Kidney tubule cell (primary cell): ENCODE measurements around the gene HES5.

Experiments used
- DNase-seq: peaks from one replicate; pipeline ENCODE4 v3.0.0-alpha.2; 2018; ENCODE audit warnings: low spot score

HES5 gene

DNA sequence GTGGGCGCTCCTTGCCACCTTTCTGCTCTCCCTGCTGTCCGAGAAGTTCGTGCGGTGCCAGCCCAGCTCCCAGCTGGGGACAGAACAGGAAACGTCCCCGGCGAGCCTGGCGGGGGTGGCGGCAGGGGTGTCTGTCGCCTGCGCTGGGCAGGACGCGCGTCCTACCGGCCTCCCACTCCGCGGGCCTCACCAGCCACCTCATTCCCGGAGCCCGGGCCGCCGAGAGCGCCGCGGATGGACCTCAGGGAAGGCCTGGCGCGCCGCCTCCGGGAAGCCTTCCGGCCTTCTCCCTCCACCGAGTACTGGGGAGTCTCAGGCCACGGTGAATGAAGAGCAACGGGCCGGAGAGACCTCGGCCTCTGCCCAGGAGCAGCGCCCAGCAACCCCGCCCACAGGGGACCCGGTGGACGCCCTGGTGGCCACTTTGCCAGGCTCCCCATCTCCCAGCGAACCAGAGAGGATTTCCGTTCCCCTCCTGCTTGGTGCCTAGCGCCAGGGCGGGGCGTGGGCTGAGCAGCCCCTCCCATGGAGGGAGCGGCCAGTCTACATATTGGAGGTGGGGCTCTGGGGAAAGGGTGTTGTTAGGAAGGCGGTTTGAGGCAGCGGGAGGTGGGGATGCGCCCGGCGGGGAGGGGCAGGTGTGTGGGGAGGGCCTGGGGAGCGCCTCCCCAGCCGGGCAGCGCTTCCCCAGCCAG is 16.6 kb upstream of the HES5 start:
- peak; percentile 95 for DNase-seq

DNA sequence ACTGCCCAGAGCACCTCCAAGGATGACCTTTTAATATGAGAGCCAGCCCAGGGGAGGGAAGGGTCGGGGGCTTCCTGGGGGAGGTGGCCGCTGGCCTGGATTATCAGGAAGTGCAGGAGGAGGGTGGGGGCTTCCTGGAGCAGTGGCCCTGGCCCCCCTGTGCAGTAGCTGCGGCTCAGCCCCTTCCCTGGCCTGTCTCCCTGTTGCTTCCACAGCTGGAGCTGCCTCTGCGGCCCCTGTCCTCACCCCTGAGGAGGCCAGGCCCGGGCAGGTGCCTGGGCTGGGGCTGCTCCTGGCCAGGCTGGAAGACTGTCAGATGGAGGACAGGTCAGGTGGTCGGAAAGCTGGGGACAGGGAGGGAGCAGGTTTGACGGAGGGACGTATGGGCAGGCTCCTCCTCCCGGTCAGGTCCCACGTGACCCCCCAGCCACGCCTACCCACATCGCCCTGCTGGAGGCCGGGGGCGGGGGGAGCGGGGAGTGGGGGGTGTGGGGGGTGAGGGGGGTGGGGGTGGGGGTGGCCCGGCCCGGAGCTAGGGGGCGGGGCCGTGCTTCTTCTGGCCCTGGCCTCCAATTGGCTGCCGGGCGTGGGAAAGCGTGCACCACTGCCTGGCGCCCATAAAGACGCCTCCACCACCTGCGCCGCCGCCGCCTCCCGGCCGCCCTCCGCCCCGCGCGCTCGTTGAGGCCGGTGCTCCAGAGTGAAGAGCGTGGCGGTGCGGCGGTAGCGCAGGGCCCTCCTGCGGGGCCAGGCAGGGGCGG is 15.9 kb upstream of the HES5 start:
- DNase-seq: peak; percentile 89

DNA sequence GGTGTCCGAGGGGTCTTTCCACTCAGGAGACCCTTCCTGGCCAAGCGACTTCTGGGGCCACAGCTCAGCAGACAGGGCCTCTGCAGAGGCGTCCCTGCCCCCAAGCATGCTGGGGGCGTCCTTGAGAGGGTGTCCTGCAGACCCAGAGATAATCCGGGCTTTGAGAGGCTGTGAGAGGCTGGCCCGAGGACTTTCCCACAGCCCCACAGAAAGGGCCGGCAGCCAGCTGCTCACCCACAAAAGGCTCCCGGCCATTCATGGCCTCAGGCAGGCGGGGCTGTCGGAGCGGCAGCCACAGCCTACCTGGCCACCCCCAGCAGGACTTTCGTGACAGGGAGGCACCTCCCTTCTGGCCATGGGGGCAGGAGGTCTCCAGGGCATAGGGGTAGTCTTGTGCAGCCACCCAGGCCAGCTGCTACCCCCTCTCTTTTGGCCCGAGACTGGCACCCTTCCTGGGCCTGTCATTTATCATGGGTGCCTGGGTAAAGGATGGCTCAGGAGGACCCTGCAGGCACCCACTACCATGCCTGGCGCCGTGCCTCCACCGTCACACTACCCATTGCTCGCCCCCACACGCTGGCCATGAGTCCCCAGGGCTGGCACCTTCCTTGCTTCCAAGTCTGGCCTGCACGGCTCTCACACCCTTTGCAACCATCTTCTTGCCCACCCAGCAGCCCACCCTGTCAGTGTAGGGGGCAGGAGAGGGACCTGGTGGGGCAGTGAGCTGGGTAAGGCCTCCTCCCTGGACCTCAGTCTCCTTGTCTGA is 15.0 kb upstream of the HES5 start:
- no peak for DNase-seq

DNA sequence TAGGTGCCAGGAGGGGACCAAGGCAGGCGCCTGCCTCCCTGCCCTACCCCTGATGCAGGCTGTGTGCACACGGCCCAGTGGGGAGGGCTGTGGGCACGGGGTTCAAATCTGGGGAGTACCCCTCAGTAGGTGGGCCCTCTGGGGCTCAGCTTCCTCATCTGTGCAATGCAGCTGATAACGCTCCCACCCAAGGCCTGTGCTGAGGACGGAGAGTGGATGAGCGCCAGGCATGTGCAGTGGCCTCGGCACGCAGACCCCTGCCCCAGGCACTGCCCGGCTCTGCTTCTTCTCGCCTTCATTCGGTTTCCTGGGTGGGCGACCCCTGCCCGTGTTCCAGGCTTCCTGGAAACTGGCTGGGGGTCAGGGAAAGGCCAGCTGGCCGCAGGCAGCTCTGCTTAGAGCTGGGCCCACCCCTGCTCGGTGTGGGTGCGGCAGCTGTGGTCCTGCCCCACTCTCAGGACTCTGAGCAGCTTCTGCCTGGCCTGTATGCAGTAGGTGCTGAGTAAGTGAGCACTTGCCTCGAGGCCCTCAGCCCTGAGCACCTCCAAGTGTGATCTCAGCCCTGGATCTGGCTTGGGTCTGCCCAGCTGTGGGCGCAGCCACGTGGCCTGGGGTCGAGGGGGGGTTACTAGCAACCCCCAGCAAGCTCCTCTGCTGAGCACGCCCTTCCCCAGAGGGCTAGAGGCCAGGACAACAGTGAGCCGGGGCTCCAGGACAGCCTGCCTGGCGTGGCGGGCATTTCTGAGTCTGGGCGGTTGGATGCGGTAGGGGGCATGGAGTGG is 14.2 kb upstream of the HES5 start:
- DNase-seq: no peak

DNA sequence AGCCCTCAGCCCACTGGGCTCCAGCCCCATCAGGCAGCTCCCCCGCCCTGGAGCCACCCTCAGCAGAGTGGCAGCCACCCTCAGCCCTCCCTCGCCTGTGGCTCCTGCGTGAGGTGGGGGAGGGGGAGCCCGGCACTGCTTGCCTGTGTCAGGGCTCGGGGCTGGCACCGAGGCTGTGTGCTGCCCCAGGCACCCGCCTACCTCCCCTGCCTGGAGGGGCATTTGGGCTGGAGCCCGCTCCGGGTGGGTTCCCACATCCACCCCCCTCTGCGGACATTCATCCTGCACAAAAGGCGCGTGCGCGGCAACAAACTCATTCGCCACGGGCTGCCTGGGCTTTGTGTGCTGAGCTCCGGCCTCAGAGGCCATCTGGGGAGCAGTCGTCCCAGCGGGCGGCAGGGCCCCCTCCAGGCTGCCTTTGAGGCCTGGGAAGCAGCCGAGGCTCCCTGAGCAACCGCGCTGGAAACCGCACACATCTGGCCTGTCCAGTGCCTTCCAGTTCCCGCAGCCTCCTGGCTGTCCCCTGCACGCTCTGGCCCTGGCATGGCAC is 13.6 kb upstream of the HES5 start:
- no peak for DNase-seq

DNA sequence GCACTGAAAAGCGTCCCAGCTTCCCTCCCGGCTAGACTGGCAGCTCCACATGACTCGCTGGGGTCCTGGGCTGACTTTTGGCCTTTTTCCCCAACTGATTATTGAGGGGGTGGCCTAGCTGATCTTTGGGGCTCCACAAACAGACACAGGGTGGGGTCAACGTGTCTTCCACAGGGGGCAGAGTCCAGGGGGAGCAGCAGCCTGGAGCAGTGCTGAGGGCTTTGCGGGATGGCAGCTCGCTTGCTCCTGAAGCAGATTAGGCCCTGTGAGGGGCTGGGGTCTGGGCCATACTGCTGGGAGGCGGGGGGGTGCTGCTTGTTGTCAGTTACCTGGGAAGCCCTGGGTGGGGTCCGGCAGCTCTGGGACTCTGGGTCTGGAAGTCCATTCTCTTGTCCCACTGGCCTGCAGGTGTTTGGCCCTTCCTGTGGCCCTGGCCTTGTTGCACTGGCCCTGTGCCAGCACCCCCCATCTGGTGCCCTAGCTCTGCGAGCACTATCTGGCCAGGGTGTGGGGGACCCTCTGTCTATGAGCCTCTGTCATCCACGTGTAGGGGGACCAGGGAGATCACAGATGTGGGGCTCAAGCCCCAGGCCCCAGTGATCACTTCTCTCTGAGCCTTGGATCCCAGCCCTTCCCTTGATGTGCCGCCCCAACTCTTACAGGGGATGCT is 12.3 kb upstream of the HES5 start:
- DNase-seq: no peak

DNA sequence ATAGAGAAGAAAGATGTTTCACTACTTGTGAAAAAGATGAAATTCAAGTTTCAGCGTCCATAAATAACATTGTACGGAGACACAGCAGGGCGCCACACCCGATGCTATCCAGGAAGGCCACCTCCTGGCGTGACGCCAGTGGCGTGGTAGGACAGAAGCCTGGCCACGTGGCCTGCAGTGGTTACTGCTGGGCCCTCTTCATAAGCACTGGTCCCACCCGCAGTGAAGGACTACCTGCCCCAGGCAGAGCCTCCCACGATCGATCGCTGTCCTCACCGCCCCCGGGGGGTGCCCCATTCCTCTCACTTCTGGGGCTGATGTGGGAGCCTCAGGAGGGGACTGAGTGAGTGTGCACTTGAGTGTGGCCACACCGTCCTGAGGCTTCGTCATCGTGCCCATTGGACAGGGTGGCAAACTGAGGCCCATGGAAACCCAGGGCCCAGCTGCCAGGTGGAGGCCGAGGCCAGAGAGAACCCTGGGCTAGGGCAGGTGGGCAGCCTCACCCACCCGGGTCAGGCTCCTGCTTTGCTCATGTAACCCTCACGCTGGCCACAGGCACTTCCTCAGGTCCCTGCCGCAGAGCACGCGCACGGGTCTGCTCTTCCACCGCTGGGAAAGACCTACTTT is 11.7 kb upstream of the HES5 start:
- DNase-seq: no peak

DNA sequence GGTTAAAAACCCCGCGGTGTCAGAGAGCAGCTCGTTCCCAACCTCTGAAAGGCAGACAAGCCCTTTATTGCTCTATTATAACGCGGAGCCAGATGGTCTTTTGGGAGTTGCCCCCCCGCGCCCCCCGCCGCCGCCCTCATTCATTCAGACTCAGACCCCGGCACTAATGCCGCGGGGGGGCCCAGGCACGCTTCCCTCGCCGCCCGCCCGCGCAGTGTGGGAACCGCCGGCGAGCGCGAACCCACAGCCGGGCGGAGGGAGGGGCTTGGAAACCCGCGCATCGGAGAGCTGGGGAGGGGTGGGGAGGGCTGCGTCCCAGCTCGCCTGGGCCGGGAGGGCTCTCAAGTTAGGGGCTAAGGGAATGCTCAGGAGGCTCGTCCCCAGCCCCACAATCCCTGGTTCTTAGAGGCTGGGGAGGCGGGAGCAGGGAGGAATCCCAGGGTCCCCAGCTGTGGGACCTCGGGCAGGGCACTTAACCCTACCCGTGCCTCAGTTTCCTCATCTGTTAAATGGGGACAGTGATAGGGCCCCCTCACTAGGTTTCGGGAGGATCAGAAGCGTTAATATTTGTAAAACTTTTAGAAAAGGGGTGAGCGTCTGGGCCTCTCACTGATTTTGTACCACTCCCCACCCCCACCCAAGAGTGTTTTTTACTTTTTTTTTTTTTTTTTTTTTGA is 10.9 kb upstream of the HES5 start:
- no peak for DNase-seq

DNA sequence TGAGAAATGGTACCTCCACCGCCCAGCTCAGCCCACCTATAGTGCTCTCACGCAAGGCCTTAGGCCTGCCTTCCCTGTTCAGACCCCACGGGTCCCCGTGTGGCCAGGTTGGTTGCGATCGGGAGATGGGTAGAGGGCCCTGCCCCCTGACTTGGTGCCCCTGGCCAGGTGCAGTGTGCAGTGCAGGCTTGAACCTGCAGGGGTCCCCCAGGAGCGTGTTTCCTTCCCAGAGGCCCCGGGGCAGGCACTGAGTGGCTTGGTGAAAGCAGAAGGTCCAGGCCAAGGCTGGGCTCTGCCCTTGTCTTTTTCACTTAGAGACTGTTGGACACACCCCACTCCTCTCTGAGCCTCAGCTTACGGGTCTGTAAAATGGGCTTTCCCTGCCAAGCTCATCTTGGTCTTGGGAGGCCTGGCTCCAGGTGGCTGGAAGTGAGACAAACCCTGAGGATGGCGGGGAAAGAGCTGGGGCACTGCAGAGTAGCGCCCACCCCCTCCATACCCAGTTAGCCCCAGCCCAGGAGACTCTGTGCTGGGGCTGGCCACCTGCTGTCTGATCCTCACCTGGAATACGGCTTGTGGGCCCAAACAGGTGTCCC is 9.3 kb upstream of the HES5 start:
- no peak for DNase-seq

DNA sequence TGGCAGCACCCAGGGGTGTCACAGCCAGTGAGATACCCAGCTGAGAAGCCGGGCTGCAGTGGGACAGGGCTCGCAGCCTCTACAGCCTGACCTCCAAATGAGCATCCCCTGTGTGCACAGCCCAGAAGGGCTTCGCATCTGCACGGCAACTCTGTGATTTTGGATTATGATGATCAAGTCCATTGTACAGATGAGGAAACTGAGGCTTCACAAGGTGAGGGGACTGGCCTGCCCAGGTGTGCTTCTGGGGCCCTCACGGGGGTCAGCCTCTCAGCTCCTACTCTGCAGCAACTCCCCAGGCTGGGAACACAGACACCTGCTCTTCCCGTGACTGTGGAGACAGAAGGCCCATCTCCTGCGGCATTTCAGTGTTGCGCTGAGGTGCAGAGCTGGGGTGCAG is 8.8 kb upstream of the HES5 start:
- DNase-seq: no peak

DNA sequence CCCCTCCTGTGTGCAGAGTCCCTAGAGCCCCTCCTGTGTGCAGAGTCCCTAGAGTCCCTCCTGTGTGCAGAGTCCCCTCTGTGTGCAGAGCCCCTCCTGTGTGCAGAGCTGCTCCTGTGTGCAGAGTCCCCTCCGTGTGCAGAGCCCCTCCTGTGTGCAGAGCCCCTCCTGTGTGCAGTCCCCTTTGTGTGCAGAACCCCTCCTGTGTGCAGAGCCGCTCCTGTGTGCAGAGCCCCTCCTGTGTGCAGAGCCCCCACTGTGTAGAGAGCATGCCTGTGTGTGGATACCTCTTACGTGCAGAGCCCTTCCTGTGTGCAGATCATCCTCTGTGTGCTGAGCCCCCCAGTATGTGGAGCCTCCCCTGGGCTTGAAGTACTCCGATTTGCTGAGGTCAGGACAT is 8.3 kb upstream of the HES5 start:
- no peak for DNase-seq

DNA sequence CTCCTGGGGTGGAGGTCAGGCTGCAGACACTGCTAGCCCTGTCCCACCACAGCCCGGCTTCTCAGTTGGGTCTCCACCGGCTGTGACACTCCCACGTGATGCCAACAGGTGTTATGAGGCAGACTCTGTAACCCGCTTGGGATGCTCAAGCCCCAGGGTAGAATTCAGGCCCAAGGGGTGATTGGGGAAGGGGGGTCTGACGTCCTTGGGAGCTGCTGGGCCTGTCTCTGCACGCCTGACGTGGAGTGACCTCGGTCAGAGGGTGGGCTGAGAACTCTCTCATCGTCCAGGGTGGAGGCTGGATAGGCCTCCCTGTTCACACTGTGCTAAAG is 7.7 kb upstream of the HES5 start:
- no peak for DNase-seq

DNA sequence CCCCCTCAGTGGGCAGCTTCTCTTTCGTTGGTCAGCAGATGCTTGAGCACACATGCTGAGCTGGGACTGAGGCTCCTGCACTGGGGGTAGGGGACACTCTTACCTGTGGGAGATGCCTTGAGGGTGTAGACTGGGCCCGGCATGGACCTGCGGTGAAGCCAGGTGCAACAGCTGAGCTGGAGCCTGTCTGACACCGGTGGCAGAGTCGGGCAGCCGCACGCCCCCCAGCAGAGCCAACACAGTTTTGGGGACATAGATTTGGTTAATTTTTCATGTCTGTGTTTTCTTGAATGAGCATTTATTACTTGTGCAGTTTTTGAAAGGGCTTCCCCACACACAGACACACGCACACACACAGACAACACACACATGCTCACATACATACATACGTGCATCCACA is 5.9 kb upstream of the HES5 start:
- DNase-seq: no peak

DNA sequence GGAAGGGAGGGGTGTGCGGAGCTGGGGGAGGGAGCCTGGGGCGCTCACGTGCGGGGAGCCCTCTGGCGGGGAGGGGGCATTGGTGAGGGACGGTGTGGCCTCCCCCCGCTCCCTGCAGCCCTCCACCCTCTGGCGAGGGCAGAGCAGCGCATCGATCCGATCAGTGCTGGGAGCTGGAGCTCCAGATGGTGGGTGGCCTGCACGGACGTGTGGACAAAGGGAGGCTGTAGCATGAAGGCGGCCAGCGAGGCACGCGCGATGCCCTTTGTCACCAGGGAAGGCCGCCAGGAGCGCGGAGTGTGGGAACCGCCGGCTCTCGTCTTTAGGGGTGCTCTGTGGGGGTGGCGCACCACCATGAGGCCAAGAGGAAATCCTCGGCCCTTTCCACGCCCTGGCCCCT is 5.4 kb upstream of the HES5 start:
- no peak for DNase-seq

DNA sequence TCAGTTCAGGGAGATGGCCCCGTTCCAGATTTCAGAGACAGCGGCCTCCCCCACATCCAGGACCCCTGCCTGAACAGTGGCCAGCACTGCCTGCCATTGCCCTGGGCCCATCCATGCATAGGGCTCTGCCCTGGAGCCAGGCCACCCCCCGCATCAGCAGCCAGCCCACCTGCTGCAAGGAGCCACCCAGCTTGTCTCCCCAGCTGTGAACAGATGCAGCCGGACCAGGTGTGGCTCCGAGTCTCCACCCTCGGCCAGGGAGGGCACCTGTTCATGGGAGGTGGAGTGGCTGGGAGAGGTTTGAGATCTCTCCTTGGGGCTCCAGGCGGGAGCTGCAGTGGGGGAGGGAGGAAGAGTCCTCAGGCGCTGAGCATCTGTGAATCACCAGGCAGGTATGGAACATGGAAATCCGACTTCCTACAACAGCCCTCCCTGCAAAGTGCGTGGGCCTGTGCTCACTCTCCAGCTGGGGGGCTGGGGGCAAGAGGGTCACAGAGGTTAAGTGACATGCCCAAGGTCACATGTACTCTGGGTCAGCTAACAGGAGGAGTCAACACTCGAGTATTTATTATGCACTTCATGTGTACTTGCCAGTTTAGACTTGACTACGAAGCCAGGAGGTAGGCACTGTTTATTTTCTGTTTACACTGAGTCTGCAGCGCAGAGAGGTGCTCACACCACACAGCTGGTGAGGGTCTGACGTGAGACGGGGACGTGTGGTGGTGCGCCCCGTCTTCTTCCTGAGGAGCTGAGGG is 4.8 kb upstream of the HES5 start:
- peak; percentile 87 for DNase-seq

DNA sequence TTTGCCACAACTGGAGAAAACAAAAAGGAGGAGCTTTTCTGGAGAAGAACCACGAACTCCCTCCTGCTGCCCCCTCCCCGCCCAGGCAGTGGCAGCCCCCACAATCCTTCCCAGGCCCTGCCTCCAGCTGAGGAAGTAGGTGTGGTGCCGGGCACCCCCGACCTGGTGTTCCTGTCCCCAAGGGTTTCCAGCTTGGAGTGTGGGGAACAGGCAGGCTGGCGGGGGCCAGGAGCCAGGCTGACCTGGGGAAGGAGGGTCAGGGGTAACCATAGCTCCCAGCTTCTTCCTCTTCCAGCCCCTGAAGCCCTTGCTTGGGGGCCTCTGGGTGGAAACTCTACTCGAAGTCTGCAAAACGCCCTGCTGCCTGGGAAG is 4.2 kb upstream of the HES5 start:
- DNase-seq: no peak

DNA sequence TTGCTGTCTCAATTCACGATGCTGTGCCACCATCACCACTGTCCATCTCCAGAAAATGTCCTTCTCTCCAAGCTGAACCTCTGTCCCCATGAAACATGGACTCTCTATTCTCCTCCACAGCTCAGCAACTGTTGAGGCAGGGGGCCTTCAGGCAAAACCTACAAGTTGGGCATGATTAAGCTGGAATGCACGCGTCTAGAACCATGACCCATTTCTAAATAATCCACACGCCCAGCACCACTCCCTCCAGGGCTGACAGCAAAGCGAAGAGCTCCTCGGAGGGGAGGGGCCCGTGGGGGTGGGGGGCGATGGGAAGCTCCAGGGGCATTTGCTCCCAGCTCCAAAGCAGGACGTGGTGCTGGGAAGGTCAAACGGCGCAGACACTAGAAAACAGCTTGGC is 3.3 kb upstream of the HES5 start:
- DNase-seq: peak; percentile 57

DNA sequence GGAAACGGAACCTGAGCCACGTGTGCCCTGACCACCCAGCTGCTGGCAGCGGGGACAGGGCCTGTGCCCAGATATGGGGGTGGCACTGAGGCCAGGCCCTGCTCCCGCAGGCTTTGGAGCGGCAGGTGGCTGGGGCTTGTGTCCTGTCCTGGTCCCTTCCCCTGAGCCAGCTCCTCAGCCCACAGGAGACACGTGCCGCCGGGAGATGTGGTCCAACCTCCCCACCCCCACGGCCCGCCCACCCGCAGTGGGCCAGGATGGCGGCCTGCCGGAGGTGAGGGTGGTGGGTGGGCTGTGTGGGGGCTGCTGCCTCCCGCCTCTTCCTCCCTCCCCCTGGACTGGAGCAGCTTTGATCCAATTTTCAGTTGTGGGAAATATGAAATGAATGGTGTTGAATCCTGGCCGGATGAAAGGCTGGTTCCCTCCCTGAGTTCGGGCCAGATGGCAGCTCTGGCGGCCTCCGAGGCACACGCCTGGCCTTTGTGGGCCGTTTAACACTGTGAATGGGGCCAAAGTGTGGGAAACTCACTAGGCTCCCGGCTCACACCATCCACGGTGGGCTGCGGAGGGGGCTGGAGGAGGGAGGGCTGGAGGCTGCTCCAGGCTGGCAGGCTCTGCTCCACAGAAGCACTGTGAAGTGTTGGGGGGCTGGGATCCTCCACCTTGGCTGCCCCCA is 2.6 kb upstream of the HES5 start:
- no peak for DNase-seq
